Cardiac fibroblast (primary cell): ENCODE data around the gene WDR45B.

Source experiments
- DNase-seq, 2 donors: peaks; one replicate each; pipeline versions ENCODE4 v3.0.0 to v3.0.0-alpha.2; 2010; ENCODE audit warnings: low read depth in 2 of 2
- H3K4me3 ChIP-seq, 2 donors: replicated peaks in 1 of 2; 1 replicate in 1 of 2; 2 replicates in 1 of 2; pipeline ENCODE4 v1.5.1; 2011; ENCODE audit warnings: low read depth in 2 of 2, low read length in 2 of 2, mild to moderate bottlenecking in 2 of 2, moderate library complexity in 1 of 2
- TF ChIP-seq, protein P1 (sequence below): IDR thresholded peaks from one replicate; pipeline ENCODE4 v1.5.1; 2011; ENCODE audit warnings: low read depth, mild to moderate bottlenecking, low read length, inconsistent platforms

WDR45B gene

DNA sequence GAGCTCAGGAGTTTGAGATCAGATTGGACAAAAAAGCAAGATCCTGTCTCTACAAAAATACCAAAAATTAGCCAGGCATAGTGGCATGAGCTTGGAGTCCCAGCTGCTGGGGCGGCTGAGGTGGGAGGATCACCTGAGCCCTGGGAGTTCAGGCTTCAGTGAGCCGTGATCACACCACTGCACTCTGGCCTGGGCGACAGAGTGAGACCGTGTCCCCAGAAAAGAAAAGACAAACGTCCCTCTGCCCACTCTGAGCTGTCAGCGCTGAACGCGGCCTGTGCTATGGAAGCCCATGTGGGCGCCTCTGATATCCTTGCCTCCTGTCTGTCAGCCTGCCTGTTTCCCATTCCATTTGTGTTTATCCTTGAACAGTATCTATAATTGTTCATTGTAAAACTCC, 78.0 kb downstream of the WDR45B start:
- DNase-seq = no peak
- H3K4me3 ChIP-seq = no peak overlapping the region
- TF ChIP-seq, protein P1, sequence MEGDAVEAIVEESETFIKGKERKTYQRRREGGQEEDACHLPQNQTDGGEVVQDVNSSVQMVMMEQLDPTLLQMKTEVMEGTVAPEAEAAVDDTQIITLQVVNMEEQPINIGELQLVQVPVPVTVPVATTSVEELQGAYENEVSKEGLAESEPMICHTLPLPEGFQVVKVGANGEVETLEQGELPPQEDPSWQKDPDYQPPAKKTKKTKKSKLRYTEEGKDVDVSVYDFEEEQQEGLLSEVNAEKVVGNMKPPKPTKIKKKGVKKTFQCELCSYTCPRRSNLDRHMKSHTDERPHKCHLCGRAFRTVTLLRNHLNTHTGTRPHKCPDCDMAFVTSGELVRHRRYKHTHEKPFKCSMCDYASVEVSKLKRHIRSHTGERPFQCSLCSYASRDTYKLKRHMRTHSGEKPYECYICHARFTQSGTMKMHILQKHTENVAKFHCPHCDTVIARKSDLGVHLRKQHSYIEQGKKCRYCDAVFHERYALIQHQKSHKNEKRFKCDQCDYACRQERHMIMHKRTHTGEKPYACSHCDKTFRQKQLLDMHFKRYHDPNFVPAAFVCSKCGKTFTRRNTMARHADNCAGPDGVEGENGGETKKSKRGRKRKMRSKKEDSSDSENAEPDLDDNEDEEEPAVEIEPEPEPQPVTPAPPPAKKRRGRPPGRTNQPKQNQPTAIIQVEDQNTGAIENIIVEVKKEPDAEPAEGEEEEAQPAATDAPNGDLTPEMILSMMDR = no peak

DNA sequence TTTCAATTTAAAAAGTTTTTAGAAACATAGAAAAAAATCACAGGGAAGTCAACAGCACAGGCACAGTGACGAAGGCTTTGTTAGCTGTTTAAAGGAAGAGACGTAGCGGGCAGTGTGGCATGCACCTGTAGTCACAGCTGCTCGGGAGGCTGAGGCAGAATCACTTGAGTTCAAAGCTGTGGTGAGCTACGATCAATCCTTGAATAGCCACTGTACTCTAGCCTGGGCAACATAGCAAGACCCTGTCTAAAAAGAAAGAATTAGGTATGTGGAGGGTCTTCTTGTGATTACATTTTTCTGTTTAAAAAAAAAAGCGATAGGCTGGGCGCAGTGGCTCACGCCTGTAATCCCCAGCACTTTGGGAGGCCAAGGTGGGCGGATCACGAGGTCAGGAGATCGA, 78.6 kb downstream of the WDR45B start:
- DNase-seq = no peak
- no peak overlapping the region for H3K4me3 ChIP-seq
- TF ChIP-seq, protein P1 = no peak

DNA sequence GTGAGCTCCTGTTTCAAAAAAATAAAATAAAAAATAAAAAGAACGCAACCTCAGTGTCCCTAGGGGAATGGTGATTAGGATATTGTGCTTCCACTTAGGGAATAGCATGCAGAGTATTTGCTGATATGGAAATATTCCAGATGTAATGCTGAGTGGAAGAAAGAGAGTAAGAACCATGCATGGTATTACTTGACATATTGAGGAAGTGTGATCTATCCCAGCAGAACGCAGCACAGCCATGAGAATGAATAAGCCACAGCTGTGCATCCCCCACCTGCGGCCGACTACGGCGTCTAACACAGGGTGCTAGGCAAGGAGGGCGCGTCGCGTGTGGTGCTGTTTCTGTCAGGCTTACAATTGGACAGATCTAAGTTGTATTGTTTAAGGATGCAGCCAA, 79.2 kb downstream of the WDR45B start:
- TF ChIP-seq, protein P1 = no peak
- DNase-seq = peak in 1 of 2 donors; percentile 75
- H3K4me3 ChIP-seq = no peak overlapping the region

DNA sequence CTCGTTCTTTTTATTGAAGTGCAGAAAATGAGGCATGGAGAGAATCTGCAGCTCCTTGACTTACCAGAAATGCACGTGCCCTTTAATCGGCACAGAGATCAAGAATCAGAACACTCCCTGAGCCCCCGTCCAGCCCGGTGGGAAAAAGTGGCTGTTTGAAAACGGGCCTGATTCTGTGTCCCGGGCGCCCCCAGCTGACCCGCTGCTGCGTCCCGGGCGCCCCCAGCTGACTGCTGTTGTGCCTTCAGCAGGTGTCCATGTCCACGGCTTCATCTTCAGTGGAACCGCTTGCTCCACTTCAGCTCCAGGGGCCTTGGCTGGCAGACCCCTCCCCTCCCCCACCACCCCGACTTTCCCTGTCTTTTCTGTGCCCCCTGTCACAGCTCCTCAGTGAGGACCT, 81.0 kb downstream of the WDR45B start:
- TF ChIP-seq, protein P1 = no peak
- H3K4me3 ChIP-seq = no peak overlapping the region
- no peak for DNase-seq

DNA sequence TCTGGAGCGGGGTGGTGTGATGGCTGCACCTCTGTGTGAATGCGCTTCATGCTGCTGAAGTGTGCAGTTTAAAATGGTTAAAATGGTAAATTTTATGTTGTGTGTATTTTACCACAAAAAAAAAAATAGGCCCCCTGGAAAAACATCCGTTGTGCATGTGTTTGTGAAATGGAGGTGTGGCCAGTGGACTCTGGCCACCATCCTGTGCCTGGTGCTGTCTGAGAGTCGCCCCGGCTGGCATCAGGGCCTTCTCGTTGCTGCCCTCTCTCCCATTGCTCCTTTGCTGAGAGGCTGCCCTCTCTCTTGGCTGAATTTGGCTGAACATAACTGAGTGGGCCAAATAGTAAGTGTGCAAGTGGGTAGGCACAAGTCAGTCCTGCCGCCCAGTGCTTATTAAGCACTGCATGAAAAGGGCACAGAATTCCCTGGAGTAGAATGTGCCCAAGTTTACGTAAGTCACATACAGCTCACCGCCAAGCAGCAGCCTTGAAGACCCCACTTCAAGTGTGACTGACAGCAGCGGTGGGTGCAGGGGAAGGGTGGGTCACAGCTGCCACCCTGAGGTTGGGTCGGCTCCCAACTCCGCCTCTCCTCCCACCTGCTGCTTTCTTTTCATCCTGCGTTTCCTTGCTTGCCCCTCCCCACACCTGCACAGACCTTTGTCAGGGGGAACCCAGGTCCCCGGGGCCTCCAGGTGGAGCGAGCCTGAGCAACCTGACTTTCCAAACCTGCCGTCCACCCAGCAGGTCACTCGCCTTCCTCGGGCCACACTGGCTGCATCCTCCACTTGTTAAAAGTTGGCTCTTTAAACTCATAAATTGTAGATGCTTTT, 81.9 kb downstream of the WDR45B start:
- TF ChIP-seq, protein P1 = no peak
- no peak overlapping the region for H3K4me3 ChIP-seq
- DNase-seq = no peak

DNA sequence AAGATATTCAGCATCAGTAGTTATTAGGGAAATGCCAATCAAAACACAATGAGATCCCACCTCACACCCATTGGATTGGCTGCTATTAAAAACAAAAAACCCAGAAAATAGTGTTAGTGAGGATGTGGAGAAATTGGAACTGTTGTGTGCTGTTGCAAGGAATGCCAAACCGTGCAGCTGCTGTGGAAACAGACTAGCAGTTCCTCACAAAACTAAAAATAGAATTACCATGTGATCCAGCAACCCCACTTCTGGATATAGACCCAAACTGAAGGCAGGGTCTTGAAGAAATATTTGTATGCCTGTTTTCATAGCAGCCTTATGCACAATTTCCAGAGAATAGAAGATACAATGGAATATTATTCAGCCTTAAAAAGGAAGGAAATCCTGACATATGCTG, 82.7 kb downstream of the WDR45B start:
- peak in 1 of 2 donors; percentile 25 for DNase-seq
- TF ChIP-seq, protein P1 = no peak
- no peak overlapping the region for H3K4me3 ChIP-seq
